SIG-M5 treated with dmso at 0.1 percent for 504 hours (cell line): ENCODE results near the gene PKHD1.
A peak's percentile ranks its signal among the peaks of the same experiment; 100 is the strongest.

ENCODE experiments used
- DNase-seq: peaks from one replicate; lab custom pipeline; 2025; ENCODE audit not compliant: unreplicated experiment; lab: John Stamatoyannopoulos, UW

Gene PKHD1

DNA sequence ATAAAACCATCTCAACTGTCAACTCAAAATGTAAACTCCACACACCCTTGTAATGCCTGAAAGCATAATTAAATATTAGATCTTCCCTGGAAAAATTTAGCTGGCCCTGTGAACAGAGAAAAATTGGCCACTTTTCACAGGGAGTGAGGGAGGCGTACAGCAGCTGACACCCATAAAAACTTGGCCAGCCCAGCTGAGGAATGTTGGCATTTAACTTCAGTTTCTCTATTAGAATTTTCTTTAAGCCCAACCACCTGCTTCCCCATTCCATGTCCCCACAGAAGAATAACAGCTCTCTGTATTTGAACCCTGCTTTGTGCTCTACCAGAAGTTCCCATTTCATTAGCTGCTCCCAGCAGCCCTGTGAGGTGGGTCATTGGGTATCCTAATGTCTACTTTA is 41.0 kb downstream of the PKHD1 start:
- DNase-seq: no peak

GRCh38 chr6:52045481-52045880 is 41.9 kb downstream of the PKHD1 start:
- DNase-seq: no peak

DNA sequence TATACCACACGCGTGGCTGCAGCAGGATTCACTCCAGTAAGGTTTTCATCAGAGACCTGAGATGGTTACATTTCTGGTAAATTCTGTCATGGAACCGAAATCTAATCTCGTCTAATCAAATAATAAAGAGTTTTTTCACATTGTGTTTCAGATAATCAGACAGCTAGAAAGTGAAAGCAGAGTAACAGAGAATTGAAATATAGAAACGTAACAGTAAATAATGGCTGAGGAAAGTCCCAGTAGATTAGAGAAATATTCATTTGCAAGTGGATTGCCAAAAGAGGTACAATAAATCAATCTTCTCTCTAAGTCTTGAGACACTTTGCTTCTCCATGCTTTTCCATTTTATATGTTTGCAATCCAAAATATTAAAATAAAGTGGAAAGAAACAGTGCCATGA is 42.4 kb downstream of the PKHD1 start:
- DNase-seq: no peak

DNA sequence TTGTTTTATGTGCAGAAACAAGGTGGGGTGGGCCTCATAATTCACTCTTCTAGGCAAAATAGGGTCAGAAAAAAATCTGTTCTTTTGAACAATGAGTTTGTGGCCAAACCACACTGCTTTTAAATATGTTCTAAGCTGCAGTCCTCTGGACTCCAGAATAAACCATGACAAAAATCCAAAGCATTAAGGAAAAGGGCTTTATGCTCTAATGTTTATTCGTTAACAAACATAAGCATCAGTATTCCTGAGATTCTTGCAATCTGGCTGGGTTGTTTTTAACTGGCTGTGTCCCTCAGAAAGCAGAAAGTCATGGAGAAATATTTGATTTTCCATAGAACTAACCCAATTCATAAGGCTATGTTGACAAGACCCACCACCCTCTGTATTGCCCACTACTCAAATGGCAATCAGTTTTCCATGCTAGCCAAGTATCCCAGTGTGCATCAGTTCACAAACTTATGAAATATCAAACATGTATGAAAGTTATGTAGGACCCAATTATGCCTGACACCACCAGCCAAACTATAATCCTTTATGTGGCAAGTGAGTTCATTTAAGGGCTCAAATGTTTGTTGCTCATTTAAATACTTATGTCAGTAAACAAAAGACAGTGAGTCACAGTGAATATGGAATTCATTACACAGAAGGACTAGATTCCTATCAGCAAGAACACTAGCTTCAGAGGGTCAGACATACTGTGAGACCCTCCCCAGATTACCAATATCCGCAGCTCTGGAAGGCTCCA is 45.1 kb downstream of the PKHD1 start:
- DNase-seq: no peak

- no peak for DNase-seq
Observed at GRCh38 chr6:52041134-52041533, 46.3 kb downstream of the PKHD1 start.

DNA sequence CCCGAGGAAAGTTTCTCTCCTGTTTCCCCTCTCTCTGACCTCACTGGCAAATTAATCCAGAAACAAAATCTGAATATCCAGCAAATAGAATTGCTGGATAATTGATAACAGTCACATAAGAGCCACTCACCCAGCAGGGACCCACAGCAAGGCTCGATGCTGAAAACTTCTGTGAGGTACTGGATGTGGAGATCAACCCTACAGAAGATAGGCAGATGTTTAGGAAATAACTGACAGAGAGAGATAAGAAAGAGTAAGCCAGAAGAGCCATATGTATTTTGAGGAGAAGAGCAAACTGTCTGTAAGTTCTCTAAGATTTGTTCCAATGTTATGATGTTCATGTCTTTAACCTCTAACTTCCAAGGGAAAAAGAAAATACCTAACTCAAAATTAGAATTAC is 59.7 kb downstream of the PKHD1 start:
- DNase-seq: no peak

GRCh38 chr6:52024451-52025068 is 62.9 kb downstream of the PKHD1 start:
- DNase-seq: no peak

- no peak for DNase-seq
Observed at GRCh38 chr6:52022675-52023074, 64.7 kb downstream of the PKHD1 start.

DNA sequence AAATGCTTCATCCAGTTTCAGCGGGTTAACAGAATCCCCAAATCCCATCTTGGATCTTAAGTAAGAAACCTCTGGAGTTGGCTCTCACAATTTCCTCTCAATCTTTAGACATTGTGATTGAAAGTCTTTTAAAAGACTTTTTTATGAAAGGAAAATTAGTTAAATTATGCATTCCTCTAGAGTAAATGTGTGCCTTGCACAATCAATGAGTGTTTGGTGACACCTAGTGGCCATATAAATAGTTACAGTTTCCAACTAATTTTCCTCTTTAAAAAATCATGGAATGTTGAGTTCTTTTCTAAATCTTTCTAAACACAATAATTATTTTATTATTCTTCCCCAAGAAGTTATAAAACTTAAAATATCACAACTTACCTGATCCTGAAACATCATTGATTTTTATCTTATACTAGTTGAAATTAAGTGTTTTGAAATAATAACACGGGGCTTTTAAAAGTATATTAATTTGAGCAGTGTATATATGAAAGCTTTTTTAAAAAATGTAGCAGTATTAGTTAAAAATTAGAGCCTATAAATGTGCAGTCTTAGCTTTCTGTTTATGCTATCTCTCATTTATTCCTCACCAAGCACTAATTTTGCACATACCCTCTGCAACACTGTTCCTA is 66.4 kb downstream of the PKHD1 start:
- peak; percentile 25 for DNase-seq

DNA sequence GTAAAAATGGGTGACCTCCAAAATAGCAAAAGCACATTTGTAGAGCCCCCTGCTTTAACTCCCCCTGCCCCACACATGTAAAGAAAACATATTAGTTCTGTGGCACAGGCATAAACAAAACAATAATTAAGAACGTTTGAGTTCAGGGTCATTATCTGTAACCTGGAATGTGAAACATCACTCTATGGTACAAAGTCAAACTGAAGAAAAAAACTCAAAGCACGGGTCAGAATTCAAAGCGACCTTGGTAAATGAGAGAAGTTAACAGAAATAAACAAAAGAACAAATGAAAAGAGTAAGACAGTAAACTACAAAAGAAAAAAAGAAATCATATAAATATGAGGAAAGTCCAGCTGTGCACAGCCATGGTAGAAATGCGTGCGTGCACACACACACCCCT is 67.5 kb downstream of the PKHD1 start:
- DNase-seq: no peak

- DNase-seq: no peak
Observed at GRCh38 chr6:52019092-52019491, 68.3 kb downstream of the PKHD1 start.

- DNase-seq: no peak
Observed at GRCh38 chr6:52016915-52017748, 70.3 kb downstream of the PKHD1 start.

DNA sequence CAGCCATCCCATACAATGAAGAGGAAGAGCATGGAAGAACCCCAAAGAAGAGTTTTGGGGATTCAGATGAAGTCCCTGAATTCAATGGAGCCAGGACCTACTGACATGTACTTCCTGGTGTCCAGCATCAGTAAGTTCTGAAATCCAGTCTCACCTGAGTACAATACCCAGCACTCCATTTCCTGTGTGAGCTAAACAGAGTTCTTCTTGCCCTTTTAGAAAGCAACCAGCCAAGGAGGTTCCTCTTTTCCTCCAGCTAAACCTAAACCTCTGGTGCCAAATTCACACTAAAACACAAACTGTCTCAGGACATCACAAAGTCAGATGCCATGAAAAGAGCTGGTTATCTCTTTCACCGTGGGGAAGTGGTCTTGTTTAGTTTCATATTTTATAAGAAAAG is 71.5 kb downstream of the PKHD1 start:
- DNase-seq: no peak

- DNase-seq: no peak
Observed at GRCh38 chr6:52014391-52014790, 73.0 kb downstream of the PKHD1 start.

GRCh38 chr6:52013035-52013434 is 74.4 kb downstream of the PKHD1 start:
- DNase-seq: no peak

DNA sequence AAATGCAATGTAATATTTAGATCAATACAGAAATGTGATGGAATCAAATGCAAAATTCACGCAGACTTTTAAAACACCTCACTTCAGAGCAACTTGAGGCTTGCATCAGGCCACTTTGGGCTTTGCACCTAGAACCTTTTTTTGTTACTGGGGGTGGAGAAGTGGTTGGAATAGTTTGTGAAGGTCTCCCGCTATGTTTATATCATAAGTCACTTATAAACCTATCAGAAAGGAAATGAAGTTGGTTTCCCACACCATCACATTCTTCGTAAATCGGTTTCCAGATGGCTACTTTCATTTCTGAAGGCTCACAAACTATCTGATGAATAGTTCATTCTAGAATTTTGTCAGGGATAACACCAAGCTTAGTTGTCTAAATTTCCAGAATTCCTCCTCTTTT is 74.8 kb downstream of the PKHD1 start:
- DNase-seq: no peak

- no peak for DNase-seq
Observed at GRCh38 chr6:52010806-52011205, 76.6 kb downstream of the PKHD1 start.

GRCh38 chr6:52010145-52010544 is 77.3 kb downstream of the PKHD1 start:
- DNase-seq: no peak

DNA sequence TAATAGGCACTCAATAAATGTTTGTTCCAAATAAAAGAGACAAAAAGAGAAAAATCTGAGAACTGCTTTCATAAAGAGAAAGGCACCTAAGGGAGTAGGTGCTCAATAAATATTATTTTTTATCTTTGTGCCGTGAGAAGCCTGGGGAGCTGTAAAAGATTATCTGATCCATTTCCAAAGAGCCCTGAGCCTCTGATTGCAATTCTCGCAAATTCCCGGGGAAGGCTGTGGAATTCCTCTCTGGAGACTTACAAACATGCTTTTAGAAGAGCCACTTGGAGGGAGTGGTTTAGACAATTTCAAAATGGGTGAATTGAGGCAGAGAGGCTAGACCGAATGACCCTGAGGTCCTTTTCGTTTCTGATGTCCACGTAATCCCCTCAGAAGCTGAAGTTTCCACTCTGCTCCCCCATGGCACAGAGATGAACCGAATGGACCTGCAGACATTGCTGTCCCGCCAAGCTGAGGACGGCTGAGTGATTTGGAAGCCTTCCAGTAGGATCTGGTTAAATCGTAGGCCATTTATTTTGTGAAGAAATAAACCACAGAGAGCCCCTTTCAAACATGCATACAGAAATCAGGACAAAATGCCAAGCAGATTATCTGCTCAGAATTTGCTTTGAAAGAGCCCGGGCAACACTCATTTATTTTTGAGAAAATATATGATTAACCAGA is 77.8 kb downstream of the PKHD1 start:
- no peak for DNase-seq

DNA sequence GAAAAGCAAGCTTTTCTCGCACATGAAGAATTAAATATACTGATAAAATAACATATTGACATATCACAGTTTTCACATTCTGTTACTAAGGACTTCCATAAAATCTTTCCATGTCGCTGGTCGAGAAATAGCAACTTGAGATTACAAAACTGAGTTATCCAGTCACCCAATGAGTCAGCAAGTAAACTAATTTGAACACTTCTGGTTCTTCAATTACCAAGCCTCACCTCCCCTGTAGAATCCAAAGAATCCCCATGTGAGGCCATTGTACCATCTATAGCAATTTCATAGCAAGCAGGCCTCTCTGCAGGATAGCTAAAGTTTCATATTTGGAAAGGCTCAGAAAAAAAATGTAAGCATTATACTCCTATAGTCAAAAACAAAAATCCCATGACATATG is 87.3 kb downstream of the PKHD1 start:
- no peak for DNase-seq

DNA sequence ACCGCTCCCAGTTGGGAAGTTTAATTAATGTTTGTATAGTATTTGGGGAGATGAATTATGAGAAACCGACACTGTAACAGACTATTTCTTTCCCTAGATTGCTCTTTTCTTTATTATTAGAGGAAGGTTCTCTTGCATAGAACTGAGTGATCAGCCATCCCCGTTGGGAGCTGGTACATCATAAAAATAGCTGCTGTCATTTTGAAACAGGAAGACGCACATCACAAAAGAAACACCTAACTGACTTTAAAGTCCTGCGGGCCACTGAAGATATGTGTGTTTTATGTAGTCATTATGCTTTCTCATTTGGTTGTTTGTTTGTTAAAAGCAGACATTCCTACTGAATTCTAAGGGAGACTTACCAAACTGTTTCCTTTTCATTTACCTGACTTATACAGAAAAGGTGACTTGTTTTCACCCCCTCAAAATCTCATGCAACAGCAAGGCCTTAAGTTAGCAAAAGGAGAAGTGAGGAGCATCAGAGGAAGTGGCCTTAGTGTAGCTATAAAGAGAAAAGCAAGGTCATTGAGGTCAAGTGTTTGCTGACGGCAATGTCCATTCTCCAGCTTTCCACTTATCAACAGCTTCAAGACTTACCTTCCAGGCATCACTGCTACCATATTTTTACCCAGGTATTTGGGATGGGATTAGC is 91.0 kb downstream of the PKHD1 start:
- no peak for DNase-seq
